ENCODE results near the gene TRMT11. TPM values are rescaled to one million over a fixed set of nuclear protein-coding genes. Genes with fewer than 3 reads are reported as not detected.

TRMT11 gene
- total and polyA plus RNA-seq, 7 donors: 11.0 to 27.8 (median 20.3) TPM

GRCh38 chr6:126026001-126026400, 39.7 kb downstream of the TRMT11 start:
- Histone ChIP-seq H3K36me3 (peaks cover 0 to 52% (median 6%) of the 10 kb centered on the region in 4 donors), H3K27me3 (no peaks in the 10 kb centered on the region), H3K4me1 (peaks cover 0 to 14% (median 6%) of the 10 kb centered on the region in 4 donors), H3K4me3 (no peak overlapping the region), H3K27ac (no peak overlapping the region), H3K9me3 (no peaks in the 10 kb centered on the region)
- intact Hi-C loops (cut with DNase I): no loop called here
- no peak for DNase-seq
- 93 to 97% methylated on average over 2 of the region's 2 CpGs for WGBS, 2 donors
- TF ChIP-seq POLR2A (IDR thresholded peaks at IDR 0.05) (no peak), CTCF (IDR thresholded peaks at IDR 0.05) (no peak), POLR2AphosphoS5 (IDR thresholded peaks at IDR 0.05) (no peak), EP300 (IDR thresholded peaks at IDR 0.05) (no peak)

GRCh38 chr6:126027601-126028000, 41.3 kb downstream of the TRMT11 start:
- no peaks in the 10 kb centered on the region for H3K9me3 ChIP-seq
- intact Hi-C loops (cut with DNase I): no loop called here
- H3K4me3 ChIP-seq: no peak overlapping the region
- H3K36me3 ChIP-seq: peaks cover 0 to 36% (median 2%) of the 10 kb centered on the region in 4 donors
- no peak for DNase-seq
- no peak overlapping the region for H3K27ac ChIP-seq
- TF ChIP-seq POLR2A (IDR thresholded peaks at IDR 0.05) (no peak), EP300 (IDR thresholded peaks at IDR 0.05) (no peak), POLR2AphosphoS5 (IDR thresholded peaks at IDR 0.05) (no peak), CTCF (IDR thresholded peaks at IDR 0.05) (no peak)
- H3K27me3 ChIP-seq: no peaks in the 10 kb centered on the region
- peaks cover 0 to 14% (median 6%) of the 10 kb centered on the region in 4 donors for H3K4me1 ChIP-seq

- 78 to 83% methylated on average over 2 of the region's 2 CpGs for WGBS, 2 donors
- TF ChIP-seq POLR2A (IDR thresholded peaks at IDR 0.05): no peak
- no peak for TF ChIP-seq POLR2AphosphoS5 (IDR thresholded peaks at IDR 0.05)
- TF ChIP-seq CTCF (IDR thresholded peaks at IDR 0.05): no peak
- no peak for TF ChIP-seq EP300 (IDR thresholded peaks at IDR 0.05)
- H3K9me3 ChIP-seq: no peaks in the 10 kb centered on the region
- DNase-seq: no peak
- intact Hi-C loops (cut with DNase I): loop anchor here (10.0 kb wide), 1 partner anchor 1095 kb away; no protein-coding TSS in a partner anchor
- H3K27ac ChIP-seq: no peak overlapping the region
- peaks cover 0 to 16% (median 0%) of the 10 kb centered on the region in 4 donors for H3K36me3 ChIP-seq
- H3K4me1 ChIP-seq: peaks cover 0 to 24% (median 15%) of the 10 kb centered on the region in 4 donors
- no peak overlapping the region for H3K4me3 ChIP-seq
- no peaks in the 10 kb centered on the region for H3K27me3 ChIP-seq
These were observed 43.7 kb downstream of the TRMT11 start for GRCh38 chr6:126030045-126030444.

GRCh38 chr6:126033696-126034095, 47.4 kb downstream of the TRMT11 start:
- H3K27me3 ChIP-seq: no peaks in the 10 kb centered on the region
- TF ChIP-seq POLR2A (IDR thresholded peaks at IDR 0.05): no peak
- TF ChIP-seq EP300 (IDR thresholded peaks at IDR 0.05): no peak
- peak in 2 of 4 experiments; percentile 52 to 59 for TF ChIP-seq CTCF (IDR thresholded peaks at IDR 0.05)
- TF ChIP-seq POLR2AphosphoS5 (IDR thresholded peaks at IDR 0.05): peak in 2 of 4 donors; percentile 11 to 27
- H3K27ac ChIP-seq: no peak overlapping the region
- H3K9me3 ChIP-seq: no peaks in the 10 kb centered on the region
- no peak overlapping the region for H3K4me3 ChIP-seq
- H3K36me3 ChIP-seq: peaks cover 0 to 5% (median 0%) of the 10 kb centered on the region in 4 donors
- intact Hi-C loops (cut with DNase I): loop anchor here (10.0 kb wide), 1 partner anchor 1091 kb away; no protein-coding TSS in a partner anchor
- 5 to 20% methylated on average over 3 of the region's 3 CpGs for WGBS, 2 donors
- H3K4me1 ChIP-seq: peaks cover 0 to 24% (median 12%) of the 10 kb centered on the region in 4 donors
- DNase-seq: peak; percentile 64

GRCh38 chr6:126034656-126035055, 48.3 kb downstream of the TRMT11 start:
- no peak overlapping the region for H3K27ac ChIP-seq
- H3K36me3 ChIP-seq: peaks cover 0 to 15% (median 0%) of the 10 kb centered on the region in 4 donors
- DNase-seq: no peak
- TF ChIP-seq POLR2AphosphoS5 (IDR thresholded peaks at IDR 0.05) (no peak), EP300 (IDR thresholded peaks at IDR 0.05) (no peak), CTCF (IDR thresholded peaks at IDR 0.05) (no peak), POLR2A (IDR thresholded peaks at IDR 0.05) (no peak)
- 91 to 93% methylated on average over 6 of the region's 6 CpGs for WGBS, 2 donors
- no peaks in the 10 kb centered on the region for H3K27me3 ChIP-seq
- H3K4me1 ChIP-seq: peaks cover 0 to 22% (median 15%) of the 10 kb centered on the region in 4 donors
- no peaks in the 10 kb centered on the region for H3K9me3 ChIP-seq
- intact Hi-C loops (cut with DNase I): loop anchor here (10.0 kb wide), 1 partner anchor 1090 kb away; no protein-coding TSS in a partner anchor
- H3K4me3 ChIP-seq: no peak overlapping the region

Measured in sigmoid colon (tissue), 7 donors.